ENCODE results near the gene GAL3ST1.
"Not testable (repeated sequence)": the region's sequence is repeated elsewhere in the genome, so short reads cannot be mapped to it uniquely, and the experiment has no call there.

GAL3ST1 gene

GRCh38 chr22:30596886-30597285 is 22.4 kb upstream of the GAL3ST1 start:
- H3K23ac ChIP-seq (ENCODE audit: low read length), result no peak overlapping the region
- H3K79me1 ChIP-seq (ENCODE audit: low read length), result no peaks in the 10 kb centered on the region
- no peak overlapping the region for H3K9ac ChIP-seq (ENCODE audit: low read length)
- H3K18ac ChIP-seq (ENCODE audit: low read length), result no peak overlapping the region
- H3K27ac ChIP-seq (ENCODE audit: low read depth, low read length), result no peak overlapping the region
- H4K8ac ChIP-seq (ENCODE audit: low read depth, low read length), result no peak overlapping the region
- H4K91ac ChIP-seq (ENCODE audit: low read depth, low read length), result no peak overlapping the region
- no peak overlapping the region for H3K4me2 ChIP-seq (ENCODE audit: low read length)
- no peak overlapping the region for H3K4me3 ChIP-seq (ENCODE audit: low read depth, low read length)
- no peak overlapping the region for H4K12ac ChIP-seq (ENCODE audit: low read depth, low read length)
- H3K9me3 ChIP-seq (ENCODE audit: insufficient read depth, low read depth, low read length), result no peaks in the 10 kb centered on the region
- H3K14ac ChIP-seq (ENCODE audit: low read length), result no peak overlapping the region
- no CpG with 5 or more reads among the region's 29 CpGs for WGBS (ENCODE audit: extremely low coverage, insufficient coverage, insufficient read length)
- no peak overlapping the region for H2AFZ ChIP-seq (ENCODE audit: insufficient read depth, low read length, poor library complexity)
- DNase-seq, result no peak
- H3K27me3 ChIP-seq (ENCODE audit: insufficient read depth, low read length), result no peaks in the 10 kb centered on the region
- no peak overlapping the region for H3K4ac ChIP-seq (ENCODE audit: low read depth, low read length)
- H3K79me2 ChIP-seq (ENCODE audit: control insufficient read depth, insufficient read depth, low read length, poor library complexity), result no peaks in the 10 kb centered on the region
- no peak overlapping the region for H2AK5ac ChIP-seq (ENCODE audit: low read length)
- no peaks in the 10 kb centered on the region for H3K4me1 ChIP-seq (ENCODE audit: control insufficient read depth in 1 of 2, insufficient read depth in 2 of 2, low read length in 2 of 2)
- no peak overlapping the region for H2BK12ac ChIP-seq (ENCODE audit: low read length)
- H3K36me3 ChIP-seq (ENCODE audit: control insufficient read depth in 1 of 2, insufficient read depth in 2 of 2, low read length in 2 of 2), result no peaks in the 10 kb centered on the region
- H2BK120ac ChIP-seq (ENCODE audit: insufficient read depth, low read length, poor library complexity), result no peak overlapping the region
- H2BK5ac ChIP-seq (ENCODE audit: low read depth, low read length, poor library complexity), result no peak overlapping the region

DNA sequence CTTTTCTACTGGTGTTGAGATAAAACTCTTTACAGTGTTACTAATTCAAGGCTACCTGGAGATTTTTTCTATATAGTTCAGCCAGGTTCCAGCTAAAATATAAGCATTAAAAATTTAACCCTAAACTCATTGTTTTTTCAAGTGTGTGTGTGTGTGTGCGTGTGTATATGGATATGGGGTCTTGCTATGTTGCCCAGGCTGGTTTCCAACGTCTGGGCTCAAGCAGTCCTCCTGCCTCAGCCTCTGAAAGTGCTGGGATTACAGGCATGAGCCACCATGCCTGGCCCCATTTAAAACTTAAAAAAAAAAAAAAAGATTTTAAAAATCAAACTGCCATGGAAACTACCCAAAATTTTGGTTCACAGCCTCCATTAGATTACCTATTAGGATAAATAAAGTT is 21.7 kb upstream of the GAL3ST1 start:
- Histone ChIP-seq H3K27me3 (ENCODE audit: insufficient read depth, low read length) (no peaks in the 10 kb centered on the region), H2AFZ (ENCODE audit: insufficient read depth, low read length, poor library complexity) (no peak overlapping the region), H3K4ac (ENCODE audit: low read depth, low read length) (no peak overlapping the region), H3K4me1 (ENCODE audit: control insufficient read depth in 1 of 2, insufficient read depth in 2 of 2, low read length in 2 of 2) (peaks cover 0 to under 1% of the 10 kb centered on the region in 2 experiments), H4K91ac (ENCODE audit: low read depth, low read length) (no peak overlapping the region), H3K23ac (ENCODE audit: low read length) (no peak overlapping the region), H3K79me1 (ENCODE audit: low read length) (no peaks in the 10 kb centered on the region), H4K8ac (ENCODE audit: low read depth, low read length) (no peak overlapping the region), H2BK12ac (ENCODE audit: low read length) (no peak overlapping the region), H3K27ac (ENCODE audit: low read depth, low read length) (no peak overlapping the region), H3K9me3 (ENCODE audit: insufficient read depth, low read depth, low read length) (no peaks in the 10 kb centered on the region), H3K4me3 (ENCODE audit: low read depth, low read length) (no peak overlapping the region), H2BK120ac (ENCODE audit: insufficient read depth, low read length, poor library complexity) (no peak overlapping the region), H2BK5ac (ENCODE audit: low read depth, low read length, poor library complexity) (no peak overlapping the region), H3K4me2 (ENCODE audit: low read length) (no peak overlapping the region), H4K12ac (ENCODE audit: low read depth, low read length) (no peak overlapping the region), H3K79me2 (ENCODE audit: control insufficient read depth, insufficient read depth, low read length, poor library complexity) (peaks cover 3% of the 10 kb centered on the region), H3K18ac (ENCODE audit: low read length) (no peak overlapping the region), H2AK5ac (ENCODE audit: low read length) (no peak overlapping the region), H3K36me3 (ENCODE audit: control insufficient read depth in 1 of 2, insufficient read depth in 2 of 2, low read length in 2 of 2) (no peaks in the 10 kb centered on the region), H3K9ac (ENCODE audit: low read length) (no peak overlapping the region), H3K14ac (ENCODE audit: low read length) (no peak overlapping the region)
- no CpG with 5 or more reads among the region's 2 CpGs for WGBS (ENCODE audit: extremely low coverage, insufficient coverage, insufficient read length)
- DNase-seq, result no peak

DNA sequence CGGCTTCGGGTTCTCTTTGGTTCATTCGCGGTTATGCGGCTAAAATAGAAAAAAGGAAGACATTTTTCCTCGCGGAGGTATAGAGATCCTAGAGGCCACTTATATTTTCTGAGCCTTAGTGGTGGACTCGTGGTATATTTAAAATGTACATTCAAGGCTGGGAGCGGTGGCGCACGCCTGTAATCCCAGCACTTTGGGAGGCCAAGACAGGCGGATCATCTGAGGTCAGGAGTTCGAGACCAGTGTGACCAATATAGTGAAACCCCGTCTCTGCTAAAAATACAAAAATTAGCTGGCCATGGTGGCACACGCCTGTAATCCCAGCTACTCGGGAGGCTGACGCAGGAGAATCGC is 17.9 kb upstream of the GAL3ST1 start:
- not testable (repeated sequence) for H2BK5ac ChIP-seq (ENCODE audit: low read depth, low read length, poor library complexity)

DNA sequence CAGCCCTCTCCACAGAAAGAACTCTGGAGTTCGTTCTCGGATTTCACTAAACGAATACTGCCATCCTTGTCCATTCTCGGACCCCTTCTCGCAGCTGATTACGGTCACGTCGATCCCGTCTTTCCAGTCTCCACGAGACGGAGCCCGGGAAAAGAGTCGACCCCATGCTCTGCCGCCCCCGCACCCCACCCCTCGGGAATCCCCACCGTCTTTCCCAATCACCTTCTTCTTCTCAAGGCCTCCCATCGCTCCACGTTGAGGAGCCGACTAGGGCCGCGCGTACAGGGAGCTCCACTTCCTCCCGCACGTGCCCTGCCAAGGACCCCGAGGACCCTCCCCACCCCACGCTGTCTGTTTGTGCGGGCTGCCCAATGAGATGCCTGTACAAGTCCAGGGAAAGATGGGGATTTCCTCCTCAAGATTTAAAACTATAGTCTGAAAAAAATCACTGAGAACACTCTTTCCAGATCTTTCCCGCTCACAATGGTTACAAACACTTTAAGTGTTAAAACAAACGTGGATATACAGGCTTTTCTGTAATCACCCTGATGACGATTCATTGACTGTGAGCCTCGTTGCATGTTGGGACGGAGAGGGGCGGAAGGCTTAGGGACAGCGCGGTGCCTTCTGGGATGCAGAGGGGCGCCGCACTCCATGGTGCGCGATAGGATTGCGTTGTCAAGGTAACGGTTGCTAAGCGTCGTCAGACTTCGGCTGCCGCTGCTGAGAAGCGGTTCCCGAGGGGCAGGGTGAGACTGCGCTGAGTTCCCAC is 17.3 kb upstream of the GAL3ST1 start, which contains the start of gene PES1:
Gene PES1, minus strand, starts transcription at position 323 of the 772 bp plus-strand sequence. Its CDS starts 77 bp downstream, at position 246.
- Histone ChIP-seq H4K91ac (ENCODE audit: low read depth, low read length) (peak within 1 kb of the TSS; percentile 20), H3K14ac (ENCODE audit: low read length) (no peak within 1 kb of the TSS), H4K12ac (ENCODE audit: low read depth, low read length) (peak within 1 kb of the TSS; percentile 28), H3K9ac (ENCODE audit: low read length) (peak within 1 kb of the TSS; percentile 91), H2BK120ac (ENCODE audit: insufficient read depth, low read length, poor library complexity) (no peak within 1 kb of the TSS), H4K8ac (ENCODE audit: low read depth, low read length) (peak within 1 kb of the TSS; percentile 70), H3K4me1 (ENCODE audit: control insufficient read depth in 1 of 2, insufficient read depth in 2 of 2, low read length in 2 of 2) (peaks cover 0 to 5% of the 10 kb centered on the region in 2 experiments), H2BK12ac (ENCODE audit: low read length) (no peak within 1 kb of the TSS), H3K79me2 (ENCODE audit: control insufficient read depth, insufficient read depth, low read length, poor library complexity) (peaks cover 5% of the 10 kb centered on the region), H3K79me1 (ENCODE audit: low read length) (no peaks in the 10 kb centered on the region), H2BK5ac (ENCODE audit: low read depth, low read length, poor library complexity) (peak within 1 kb of the TSS; percentile 43), H3K36me3 (ENCODE audit: control insufficient read depth in 1 of 2, insufficient read depth in 2 of 2, low read length in 2 of 2) (peaks cover 21 to 25% of the 10 kb centered on the region in 2 experiments), H3K4ac (ENCODE audit: low read depth, low read length) (peak within 1 kb of the TSS; percentile 80), H2AFZ (ENCODE audit: insufficient read depth, low read length, poor library complexity) (no peak within 1 kb of the TSS), H3K4me3 (ENCODE audit: low read depth, low read length) (peak within 1 kb of the TSS; percentile 80), H3K27ac (ENCODE audit: low read depth, low read length) (no peak within 1 kb of the TSS), H3K27me3 (ENCODE audit: insufficient read depth, low read length) (no peaks in the 10 kb centered on the region), H3K18ac (ENCODE audit: low read length) (peak within 1 kb of the TSS; percentile 8), H2AK5ac (ENCODE audit: low read length) (peak within 1 kb of the TSS; percentile 27), H3K9me3 (ENCODE audit: insufficient read depth, low read depth, low read length) (no peaks in the 10 kb centered on the region), H3K23ac (ENCODE audit: low read length) (peak within 1 kb of the TSS; percentile 12), H3K4me2 (ENCODE audit: low read length) (peak within 1 kb of the TSS; percentile 82)
- WGBS (ENCODE audit: extremely low coverage, insufficient coverage, insufficient read length), result no CpG with 5 or more reads among the region's 49 CpGs
- peak; percentile 99 to 100 for DNase-seq

More for the DNA sequence above, 17.9 kb upstream of the GAL3ST1 start:
- not testable (repeated sequence) for H3K23ac ChIP-seq (ENCODE audit: low read length); H3K27ac ChIP-seq (ENCODE audit: low read depth, low read length); H4K8ac ChIP-seq (ENCODE audit: low read depth, low read length); H3K4me1 ChIP-seq (ENCODE audit: control insufficient read depth in 1 of 2, insufficient read depth in 2 of 2, low read length in 2 of 2); H2AFZ ChIP-seq (ENCODE audit: insufficient read depth, low read length, poor library complexity); H3K9ac ChIP-seq (ENCODE audit: low read length); H3K9me3 ChIP-seq (ENCODE audit: insufficient read depth, low read depth, low read length); H3K18ac ChIP-seq (ENCODE audit: low read length); H3K27me3 ChIP-seq (ENCODE audit: insufficient read depth, low read length); H4K12ac ChIP-seq (ENCODE audit: low read depth, low read length); H4K91ac ChIP-seq (ENCODE audit: low read depth, low read length); H3K79me2 ChIP-seq (ENCODE audit: control insufficient read depth, insufficient read depth, low read length, poor library complexity); H3K79me1 ChIP-seq (ENCODE audit: low read length); H3K4me3 ChIP-seq (ENCODE audit: low read depth, low read length); H2AK5ac ChIP-seq (ENCODE audit: low read length); DNase-seq; H2BK12ac ChIP-seq (ENCODE audit: low read length); H2BK120ac ChIP-seq (ENCODE audit: insufficient read depth, low read length, poor library complexity); H3K4ac ChIP-seq (ENCODE audit: low read depth, low read length); H3K14ac ChIP-seq (ENCODE audit: low read length)
- Histone ChIP-seq H3K36me3 (ENCODE audit: control insufficient read depth in 1 of 2, insufficient read depth in 2 of 2, low read length in 2 of 2) (peaks cover 16 to 19% of the 10 kb centered on the region in 2 experiments), H3K4me2 (ENCODE audit: low read length) (peak overlapping the region; percentile 45)
- no CpG with 5 or more reads among the region's 18 CpGs for WGBS (ENCODE audit: extremely low coverage, insufficient coverage, insufficient read length)
